K562 (cell line): ENCODE measurements around the gene C2. TPM values are rescaled to one million over a fixed set of nuclear protein-coding genes. Genes with fewer than 3 reads are reported as not detected.
A peak's percentile ranks its signal among the peaks of the same experiment; 100 is the strongest.

Source experiments
- ATAC-seq: fragments of 200-7000 bp; cut with Tn5 transposase; 3 replicates; pipeline ENCODE4 v1.9.1; 2020; ENCODE audit warnings: moderate library complexity
- BruUV-seq: library from RNA; stranded (reverse); fragments of 400-500 nt; replicated peaks from 2 replicates; lab custom pipeline; 2021; lab: Mats Ljungman, UMichigan
- CTCF ChIA-PET: fragments of 300-600 bp; formaldehyde crosslinking; extraction: SDS; loops from one replicate; lab custom pipeline; 2021; ENCODE audit warnings: low intra/inter-chr PET ratio; lab: Yijun Ruan, JAX
- POLR2A ChIA-PET: fragments of 300-600, 350-650 bp; sonication (Branson Sonifier 250); formaldehyde crosslinking; extraction: SDS; loops from one replicate; lab custom pipeline; 2021; ENCODE audit warnings: antibody characterized with exemption, inconsistent platforms; lab: Yijun Ruan, JAX
- DNase-seq, 4 experiments: peaks; one replicate each; pipeline versions ENCODE4 v3.0.0 to v3.0.0-alpha.2; 2011 to 2018; ENCODE audit warnings: low spot score in 3 of 4, mixed read lengths in 3 of 4; ENCODE audit errors: extremely low read depth in 1 of 4
- FAIRE-seq: peaks from 2 replicates; lab custom pipeline; 2011; peaks lifted over from hg19 to GRCh38; lab: Jason Lieb, UNC
- H2AFZ ChIP-seq: 2 replicates; pipeline ENCODE4 v1.6.0; 2011; ENCODE audit warnings: low read depth, low read length, control low read depth, inconsistent platforms
- H3K27ac ChIP-seq: fragments of 200-600 bp; 3 replicates; pipeline ENCODE4 v1.8.0; 2011; ENCODE audit warnings: low read depth, mild to moderate bottlenecking, control low read depth, inconsistent platforms, low read length, moderate library complexity, mixed read lengths; ENCODE audit errors: extremely low read depth
- H3K27me3 ChIP-seq, 2 experiments: fragments of 300-600 bp in 1 of 2; 2 replicates in 1 of 2; 3 replicates in 1 of 2; pipeline versions ENCODE4 v1.6.0 to v1.8.0; 2011; ENCODE audit warnings: inconsistent platforms in 2 of 2, low read length in 2 of 2, mild to moderate bottlenecking in 1 of 2, mixed read lengths in 1 of 2, moderate library complexity in 1 of 2; ENCODE audit not compliant: control insufficient read depth in 2 of 2, insufficient read depth in 2 of 2
- H3K36me3 ChIP-seq: fragments of 300-600 bp; 3 replicates; pipeline ENCODE4 v1.8.0; 2011; ENCODE audit warnings: mild to moderate bottlenecking, low read length, inconsistent platforms; ENCODE audit not compliant: control insufficient read depth, insufficient read depth
- H3K4me1 ChIP-seq, 2 experiments: fragments of 200-600 bp in 1 of 2; replicated peaks in 1 of 2; 2 replicates in 1 of 2; 3 replicates in 1 of 2; pipeline versions ENCODE4 v1.5.1 to v1.8.0; 2011; ENCODE audit warnings: inconsistent platforms in 2 of 2, low read length in 2 of 2, mild to moderate bottlenecking in 1 of 2, mixed read lengths in 1 of 2, moderate library complexity in 1 of 2; ENCODE audit not compliant: control insufficient read depth in 2 of 2, insufficient read depth in 2 of 2
- H3K4me2 ChIP-seq: 2 replicates; pipeline ENCODE4 v1.6.1; 2011; ENCODE audit warnings: low read length, control low read depth, inconsistent platforms, mixed read lengths; ENCODE audit not compliant: insufficient read depth
- H3K4me3 ChIP-seq: fragments of 200-600 bp; sonication (generic), shearing (Covaris generic); 2 replicates; pipeline ENCODE4 v1.5.1; 2016; ENCODE audit warnings: control low read depth, inconsistent platforms
- H3K79me2 ChIP-seq: fragments of 200-600 bp; 3 replicates; pipeline ENCODE4 v1.8.0; 2011; ENCODE audit warnings: low read length, inconsistent platforms; ENCODE audit not compliant: control insufficient read depth, insufficient read depth
- H3K9ac ChIP-seq, 2 experiments: 2 replicates each; pipeline versions ENCODE4 v1.6.0 to v1.6.1; 2011; ENCODE audit warnings: low read depth in 2 of 2, low read length in 2 of 2, control low read depth in 1 of 2, inconsistent platforms in 1 of 2, mild to moderate bottlenecking in 1 of 2, mixed read lengths in 1 of 2; ENCODE audit not compliant: insufficient read depth in 1 of 2
- H3K9me1 ChIP-seq: one replicate; pipeline ENCODE4 v1.6.0; 2011; ENCODE audit warnings: inconsistent platforms, mild to moderate bottlenecking, low read length, moderate library complexity; ENCODE audit not compliant: control insufficient read depth, insufficient read depth
- H3K9me3 ChIP-seq: replicated peaks from 2 replicates; pipeline ENCODE4 v1.5.1; 2011; ENCODE audit warnings: low read depth, low read length, inconsistent platforms; ENCODE audit not compliant: control insufficient read depth, insufficient read depth
- H4K20me1 ChIP-seq: replicated peaks from 2 replicates; pipeline ENCODE4 v1.6.1; 2011; ENCODE audit warnings: low read length, inconsistent platforms, mixed read lengths; ENCODE audit not compliant: control insufficient read depth, insufficient read depth
- CBFB ChIP-seq: sonication (generic); formaldehyde crosslinking; IDR thresholded peaks from 2 replicates; pipeline ENCODE4 v1.4.0; 2020; ENCODE audit warnings: mild to moderate bottlenecking, missing genetic modification reagents
- CHAMP1 ChIP-seq: fragments of 450-650 bp; IDR thresholded peaks from 2 replicates; pipeline ENCODE4 v1.6.1; 2016; ENCODE audit warnings: mild to moderate bottlenecking
- SMARCB1 ChIP-seq: IDR thresholded peaks from 2 replicates; pipeline ENCODE4 v1.6.1; 2011; ENCODE audit warnings: improper control_type of control experiment, low read depth; ENCODE audit not compliant: insufficient read length
- SRSF1 ChIP-seq: fragments of 200-400 bp; formaldehyde crosslinking; IDR thresholded peaks from 2 replicates; pipeline ENCODE4 v1.6.1; 2017; ENCODE audit warnings: mild to moderate bottlenecking, low read depth, low read length, moderate library complexity
- TSHZ1 ChIP-seq: fragments of 250-450 bp; sonication (Bioruptor Pico); IDR thresholded peaks from 2 replicates; pipeline ENCODE4 v1.4.0; 2020; ENCODE audit warnings: mild to moderate bottlenecking, moderate library complexity
- ZNF24 ChIP-seq: fragments of 450-650 bp; IDR thresholded peaks from 2 replicates; pipeline ENCODE4 v1.6.1; 2016
- ZNF3 ChIP-seq: fragments of 250-450 bp; sonication (Bioruptor Pico); IDR thresholded peaks from 2 replicates; pipeline ENCODE4 v1.5.0; 2021; ENCODE audit warnings: mild to moderate bottlenecking, moderate library complexity
- ZNF444 ChIP-seq: fragments of 250-450 bp; sonication (Bioruptor Pico); IDR thresholded peaks from 2 replicates; pipeline ENCODE4 v1.4.0; 2020; ENCODE audit warnings: mild to moderate bottlenecking, moderate library complexity
- ZNF75A ChIP-seq: fragments of 450-650 bp; formaldehyde crosslinking; IDR thresholded peaks from 2 replicates; pipeline ENCODE4 v1.4.0; 2020; ENCODE audit warnings: mild to moderate bottlenecking
- ZNF764 ChIP-seq: fragments of 250-450 bp; sonication (Bioruptor Pico); IDR thresholded peaks from 2 replicates; pipeline ENCODE4 v1.4.0; 2020; ENCODE audit warnings: low read depth, mild to moderate bottlenecking, moderate library complexity
- WGBS: fragments of 100-300 bp; shearing (Covaris generic); methylation state at CpG from one replicate; pipeline ENCODE4 v1.1.6; 2016; ENCODE audit warnings: low coverage, mixed read lengths; ENCODE audit not compliant: insufficient coverage; ENCODE audit errors: missing lambda C conversion rate; 5-methylcytosine and 5-hydroxymethylcytosine counted together
- in situ Hi-C: fragments of 300-500 bp; cut with MboI; formaldehyde crosslinking; loops from 4 replicates; pipeline ENCODE4 v1.15.0; 2018; ENCODE audit warnings: inconsistent platforms, mixed read lengths
- intact Hi-C: fragments of 100-400 bp; cut with micrococcal nuclease; formaldehyde crosslinking; loops from 2 replicates; pipeline ENCODE4 v1.14.2; 2022
- polyA plus RNA-seq, 8 experiments: library from polyadenylated mRNA; depleted of rRNA in 4 of 8; stranded (reverse) in 5 of 8; unstranded in 3 of 8; fragments of >200 nt; fragmentation: Nextera tagmentation in 2 of 8; fragmentation: Illumina TruSeq in 1 of 8; extraction: Ambion mirVana in 2 of 8; extraction: Trizol in 1 of 8; gene quantifications; 2 replicates each; pipeline versions ENCODE4 v1.2.1 to v1.2.3, GENCODE V29; 2011 to 2014; ENCODE audit warnings: inconsistent platforms in 1 of 8, missing spikeins in 1 of 8
- total RNA-seq, 7 experiments: library from RNA; depleted of rRNA in 6 of 7; stranded (reverse); fragments of >200 nt in 6 of 7; fragmentation: Illumina TruSeq in 2 of 7; extraction: Trizol in 2 of 7; gene quantifications; 2 replicates each; pipeline versions ENCODE4 v1.2.1 to v1.2.3, GENCODE V29; 2011 to 2021; ENCODE audit warnings: low replicate concordance in 1 of 7
- TF ChIP-seq, protein P1 (sequence below): sonication (generic); formaldehyde crosslinking; IDR thresholded peaks from 2 replicates; pipeline ENCODE4 v1.8.0; 2022; ENCODE audit warnings: mild to moderate bottlenecking, missing genetic modification reagents
- TF ChIP-seq, protein P2 (sequence below): fragments of 250-450 bp; sonication (Bioruptor Pico); IDR thresholded peaks from 2 replicates; pipeline ENCODE4 v1.9.0; 2021; ENCODE audit warnings: mild to moderate bottlenecking, inconsistent platforms

Gene C2
- total and polyA plus RNA-seq, 9 of the 15 experiments (the other 6 are each of a cell fraction or from before 2014, with no cell fraction given), result 0.05 to 1.1 (median 0.39) TPM; not detected in 1

GRCh38 chr6:31907158-31907813 is 20.2 kb upstream of the C2 start:
- BruUV-seq, result no TSS peak
- no peaks in the 10 kb centered on the region for H3K79me2 ChIP-seq
- WGBS, result 38% methylated on average over 6 of the region's 7 CpGs
- peak in 1 of 4 experiments; percentile 62 for DNase-seq
- FAIRE-seq, result peak; percentile 65
- in situ Hi-C loops, result no loop called here
- no peak overlapping the region for H3K4me2 ChIP-seq
- no peaks in the 10 kb centered on the region for H3K9me3 ChIP-seq
- ChIA-PET CTCF (interaction anchor here (0.6 kb wide), 1 partner anchor 14 kb away, joined by 6 read pairs; no protein-coding TSS in a partner anchor), POLR2A (interaction anchor here (0.6 to 1.6 kb wide), 6 partner anchors 9 to 176 kb away, joined by 3 to 7 read pairs (median 3); partner anchors contain the start of gene EHMT2)
- intact Hi-C loops, result loop anchor here (10.0 kb wide), 1 partner anchor 288 kb away; the partner anchor contains the start of genes GPSM3 and PBX2
- H3K9me1 ChIP-seq, result no peaks in the 10 kb centered on the region
- H3K27me3 ChIP-seq, result no peaks in the 10 kb centered on the region
- H3K27ac ChIP-seq, result no peak overlapping the region
- no peaks in the 10 kb centered on the region for H4K20me1 ChIP-seq
- H3K4me1 ChIP-seq, result peaks cover 26 to 27% of the 10 kb centered on the region in 2 experiments
- no peak overlapping the region for H3K9ac ChIP-seq
- H2AFZ ChIP-seq, result no peak overlapping the region
- peak; percentile 70 for ATAC-seq
- H3K4me3 ChIP-seq, result no peak overlapping the region
- H3K36me3 ChIP-seq, result no peaks in the 10 kb centered on the region
- TF ChIP-seq TSHZ1 (CRISPR knock-in tag) (no peak), ZNF24 (no peak), ZNF75A (CRISPR knock-in tag) (no peak), CHAMP1 (no peak), ZNF764 (CRISPR knock-in tag) (no peak), CBFB (no peak), ZNF444 (CRISPR knock-in tag) (no peak), ZNF3 (CRISPR knock-in tag) (no peak), SMARCB1 (no peak), SRSF1 (no peak)
- TF ChIP-seq, protein P1, sequence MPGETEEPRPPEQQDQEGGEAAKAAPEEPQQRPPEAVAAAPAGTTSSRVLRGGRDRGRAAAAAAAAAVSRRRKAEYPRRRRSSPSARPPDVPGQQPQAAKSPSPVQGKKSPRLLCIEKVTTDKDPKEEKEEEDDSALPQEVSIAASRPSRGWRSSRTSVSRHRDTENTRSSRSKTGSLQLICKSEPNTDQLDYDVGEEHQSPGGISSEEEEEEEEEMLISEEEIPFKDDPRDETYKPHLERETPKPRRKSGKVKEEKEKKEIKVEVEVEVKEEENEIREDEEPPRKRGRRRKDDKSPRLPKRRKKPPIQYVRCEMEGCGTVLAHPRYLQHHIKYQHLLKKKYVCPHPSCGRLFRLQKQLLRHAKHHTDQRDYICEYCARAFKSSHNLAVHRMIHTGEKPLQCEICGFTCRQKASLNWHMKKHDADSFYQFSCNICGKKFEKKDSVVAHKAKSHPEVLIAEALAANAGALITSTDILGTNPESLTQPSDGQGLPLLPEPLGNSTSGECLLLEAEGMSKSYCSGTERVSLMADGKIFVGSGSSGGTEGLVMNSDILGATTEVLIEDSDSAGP (CRISPR knock-in tag), result no peak
- TF ChIP-seq, protein P2, sequence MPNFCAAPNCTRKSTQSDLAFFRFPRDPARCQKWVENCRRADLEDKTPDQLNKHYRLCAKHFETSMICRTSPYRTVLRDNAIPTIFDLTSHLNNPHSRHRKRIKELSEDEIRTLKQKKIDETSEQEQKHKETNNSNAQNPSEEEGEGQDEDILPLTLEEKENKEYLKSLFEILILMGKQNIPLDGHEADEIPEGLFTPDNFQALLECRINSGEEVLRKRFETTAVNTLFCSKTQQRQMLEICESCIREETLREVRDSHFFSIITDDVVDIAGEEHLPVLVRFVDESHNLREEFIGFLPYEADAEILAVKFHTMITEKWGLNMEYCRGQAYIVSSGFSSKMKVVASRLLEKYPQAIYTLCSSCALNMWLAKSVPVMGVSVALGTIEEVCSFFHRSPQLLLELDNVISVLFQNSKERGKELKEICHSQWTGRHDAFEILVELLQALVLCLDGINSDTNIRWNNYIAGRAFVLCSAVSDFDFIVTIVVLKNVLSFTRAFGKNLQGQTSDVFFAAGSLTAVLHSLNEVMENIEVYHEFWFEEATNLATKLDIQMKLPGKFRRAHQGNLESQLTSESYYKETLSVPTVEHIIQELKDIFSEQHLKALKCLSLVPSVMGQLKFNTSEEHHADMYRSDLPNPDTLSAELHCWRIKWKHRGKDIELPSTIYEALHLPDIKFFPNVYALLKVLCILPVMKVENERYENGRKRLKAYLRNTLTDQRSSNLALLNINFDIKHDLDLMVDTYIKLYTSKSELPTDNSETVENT (CRISPR knock-in tag), result no peak
